NT2/D1 (cell line): ENCODE measurements around the gene PRADC1.

Source experiments
- DNase-seq: peaks from one replicate; pipeline ENCODE4 v3.0.0-alpha.2; 2011; ENCODE audit warnings: low read depth, low spot score
- H3K27me3 ChIP-seq: 2 replicates; pipeline ENCODE4 v1.6.0; 2011; ENCODE audit warnings: mild to moderate bottlenecking; ENCODE audit not compliant: insufficient read length, insufficient read depth
- H3K36me3 ChIP-seq: 2 replicates; pipeline ENCODE4 v1.6.1; 2011; ENCODE audit warnings: mild to moderate bottlenecking, low read length, mixed read lengths; ENCODE audit not compliant: insufficient read depth, insufficient read length
- H3K4me1 ChIP-seq: 2 replicates; pipeline ENCODE4 v1.5.1; 2011; ENCODE audit not compliant: insufficient read depth, insufficient read length
- H3K4me3 ChIP-seq: 2 replicates; pipeline ENCODE4 v1.5.1; 2011; ENCODE audit warnings: low read depth; ENCODE audit not compliant: insufficient read length
- H3K9ac ChIP-seq: 2 replicates; pipeline ENCODE4 v1.6.0; 2011; ENCODE audit warnings: low read depth; ENCODE audit not compliant: insufficient read length
- H3K9me3 ChIP-seq: 2 replicates; pipeline ENCODE4 v1.5.1; 2011; ENCODE audit warnings: mild to moderate bottlenecking, low read length; ENCODE audit not compliant: insufficient read depth
- SUZ12 ChIP-seq: IDR thresholded peaks from 2 replicates; pipeline ENCODE4 v1.6.1; 2011; ENCODE audit not compliant: insufficient read length, insufficient read depth; ENCODE audit errors: extremely low read depth
- YY1 ChIP-seq: IDR thresholded peaks from 2 replicates; pipeline ENCODE4 v1.6.1; 2011; ENCODE audit not compliant: insufficient read length, insufficient read depth
- ZNF274 ChIP-seq: IDR thresholded peaks from 2 replicates; pipeline ENCODE4 v1.6.1; 2011; ENCODE audit warnings: mild to moderate bottlenecking, low read depth, low read length

PRADC1 gene

GRCh38 chr2:73257021-73257420 lies 24.0 kb upstream of the PRADC1 start:
- no peak for DNase-seq
- H3K4me1 ChIP-seq: peaks cover 3% of the 10 kb centered on the region
- TF ChIP-seq SUZ12 (no peak), YY1 (no peak), ZNF274 (no peak)
- H3K4me3 ChIP-seq: no peak overlapping the region
- H3K27me3 ChIP-seq: no peaks in the 10 kb centered on the region
- H3K9me3 ChIP-seq: no peaks in the 10 kb centered on the region
- no peak overlapping the region for H3K9ac ChIP-seq
- H3K36me3 ChIP-seq: peaks cover 30% of the 10 kb centered on the region

DNA sequence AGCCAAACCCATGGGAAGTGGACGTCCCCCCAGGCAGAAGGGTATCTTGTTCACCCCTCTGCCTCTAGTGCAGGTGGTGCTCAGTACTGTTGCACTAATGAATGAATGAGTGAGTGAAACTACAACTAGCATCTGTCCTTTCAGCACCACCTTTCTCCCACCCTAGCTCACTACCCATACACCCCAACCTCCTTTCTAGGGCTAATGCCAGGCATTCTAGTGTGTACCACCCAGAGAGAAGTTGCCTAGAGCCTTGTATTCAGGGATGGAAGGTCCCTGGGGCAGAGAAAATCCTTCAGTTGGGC lies 23.5 kb upstream of the PRADC1 start:
- Histone ChIP-seq H3K4me3 (no peak overlapping the region), H3K9ac (no peak overlapping the region), H3K9me3 (no peaks in the 10 kb centered on the region), H3K27me3 (no peaks in the 10 kb centered on the region), H3K4me1 (peaks cover 3% of the 10 kb centered on the region), H3K36me3 (peaks cover 34% of the 10 kb centered on the region)
- no peak for DNase-seq
- no peak for TF ChIP-seq ZNF274
- no peak for TF ChIP-seq SUZ12
- no peak for TF ChIP-seq YY1

DNA sequence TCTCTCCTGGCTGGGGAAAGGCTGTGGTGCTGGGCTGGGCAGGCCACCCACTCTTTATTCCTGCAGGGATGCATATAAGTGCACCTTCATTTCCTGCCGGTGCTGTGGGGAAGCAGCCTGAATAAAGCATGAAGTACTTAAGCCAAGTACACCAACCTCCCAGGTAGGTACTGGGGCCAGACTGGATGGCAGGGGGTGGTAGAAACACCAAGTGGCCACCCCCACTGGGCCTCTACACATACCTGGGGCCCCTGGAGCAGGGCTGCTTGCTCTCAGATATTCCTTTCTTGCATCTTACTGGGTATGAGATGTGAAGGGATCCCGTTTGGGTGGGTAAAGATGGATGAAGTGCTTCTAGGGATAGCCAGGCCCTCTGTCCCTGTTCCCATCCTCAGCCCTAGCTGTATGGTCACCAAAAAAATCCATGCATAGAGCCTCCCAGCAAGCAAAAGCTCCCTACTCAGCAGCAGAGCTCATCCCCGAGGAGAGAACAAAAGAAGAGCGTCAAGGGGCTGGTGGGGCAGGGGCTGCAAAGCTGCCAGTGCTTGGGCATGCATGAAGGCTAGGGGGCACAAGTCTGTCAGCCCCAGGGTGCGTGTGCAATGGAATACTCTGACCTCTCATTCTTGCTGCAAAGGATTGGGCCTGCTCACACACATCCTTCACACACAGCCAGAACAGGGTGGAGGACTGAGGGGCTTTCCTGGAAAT lies 23.0 kb upstream of the PRADC1 start:
- TF ChIP-seq YY1 (no peak), SUZ12 (no peak), ZNF274 (no peak)
- Histone ChIP-seq H3K4me1 (peaks cover 3% of the 10 kb centered on the region), H3K27me3 (no peaks in the 10 kb centered on the region), H3K4me3 (no peak overlapping the region), H3K36me3 (peaks cover 39% of the 10 kb centered on the region), H3K9me3 (no peaks in the 10 kb centered on the region), H3K9ac (no peak overlapping the region)
- no peak for DNase-seq

- peaks cover 48% of the 10 kb centered on the region for H3K36me3 ChIP-seq
- TF ChIP-seq ZNF274 (no peak), YY1 (no peak)
These were observed 22.1 kb upstream of the PRADC1 start for GRCh38 chr2:73255007-73255644.

GRCh38 chr2:73254343-73255006 lies 21.4 kb upstream of the PRADC1 start:
- Histone ChIP-seq H3K36me3 (peaks cover 54% of the 10 kb centered on the region), H3K9me3 (no peaks in the 10 kb centered on the region)

More at GRCh38 chr2:73255007-73255644, 22.1 kb upstream of the PRADC1 start:
- Histone ChIP-seq H3K9me3 (no peaks in the 10 kb centered on the region), H3K4me1 (no peaks in the 10 kb centered on the region), H3K4me3 (no peak overlapping the region), H3K27me3 (no peaks in the 10 kb centered on the region), H3K9ac (no peak overlapping the region)
- DNase-seq: no peak

GRCh38 chr2:73253901-73254300 lies 20.9 kb upstream of the PRADC1 start:
- Histone ChIP-seq H3K27me3 (no peaks in the 10 kb centered on the region), H3K36me3 (peaks cover 60% of the 10 kb centered on the region), H3K4me3 (no peak overlapping the region), H3K9me3 (no peaks in the 10 kb centered on the region), H3K4me1 (no peaks in the 10 kb centered on the region), H3K9ac (no peak overlapping the region)
- no peak for TF ChIP-seq YY1
- TF ChIP-seq SUZ12: no peak
- TF ChIP-seq ZNF274: no peak
- no peak for DNase-seq

More at GRCh38 chr2:73254343-73255006, 21.4 kb upstream of the PRADC1 start:
- Histone ChIP-seq H3K27me3 (no peaks in the 10 kb centered on the region), H3K9ac (no peak overlapping the region), H3K4me3 (no peak overlapping the region), H3K4me1 (no peaks in the 10 kb centered on the region)
- DNase-seq: no peak
- TF ChIP-seq ZNF274 (no peak), SUZ12 (no peak), YY1 (no peak)

DNA sequence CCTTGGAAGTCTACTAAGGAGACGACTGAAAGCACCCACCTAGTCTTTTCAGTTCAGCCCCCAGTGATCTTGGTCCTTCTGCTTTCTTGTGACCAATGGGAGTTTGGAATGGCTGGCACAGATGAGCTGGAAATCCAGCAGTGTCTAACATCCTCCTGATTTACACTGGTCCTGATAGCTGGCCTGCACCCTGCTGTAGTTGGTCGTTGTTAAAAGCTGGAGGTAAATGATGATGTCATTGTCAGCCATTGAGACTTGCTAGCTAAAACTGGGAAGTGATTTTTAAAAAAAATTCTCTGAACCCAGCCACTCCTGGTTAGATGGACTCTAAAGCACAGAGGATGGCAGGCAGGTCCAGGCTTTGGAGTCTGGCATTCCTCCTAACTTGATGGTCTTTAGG lies 20.4 kb upstream of the PRADC1 start:
- H3K36me3 ChIP-seq: peaks cover 65% of the 10 kb centered on the region
- DNase-seq: no peak

More for the DNA sequence above, 20.4 kb upstream of the PRADC1 start:
- no peak for TF ChIP-seq SUZ12
- no peak for TF ChIP-seq YY1
- TF ChIP-seq ZNF274: no peak
- H3K27me3 ChIP-seq: no peaks in the 10 kb centered on the region
- no peak overlapping the region for H3K4me3 ChIP-seq
- no peaks in the 10 kb centered on the region for H3K4me1 ChIP-seq
- H3K9me3 ChIP-seq: no peaks in the 10 kb centered on the region
- no peak overlapping the region for H3K9ac ChIP-seq
